MCF 10A (cell line): Measurements from ENCODE around the gene OSTN. TPM values are rescaled to one million over a fixed set of nuclear protein-coding genes. Genes with fewer than 3 reads are reported as not detected.
A peak's percentile ranks its signal among the peaks of the same experiment; 100 is the strongest.
"Not testable (repeated sequence)": the region's sequence is repeated elsewhere in the genome, so short reads cannot be mapped to it uniquely, and the experiment has no call there.

Experiments
- BruUV-seq: library from RNA; stranded (reverse); fragments of 400-500 nt; replicated peaks from 2 replicates; lab custom pipeline; 2021; lab: Mats Ljungman, UMichigan
- CTCF ChIA-PET: fragments of 300-600 bp; sonication (Branson Sonifier 250); formaldehyde crosslinking; extraction: SDS; loops from one replicate; lab custom pipeline; 2021; ENCODE audit warnings: antibody characterized with exemption, inconsistent platforms; lab: Yijun Ruan, JAX
- POLR2A ChIA-PET: fragments of 300-600, 350-650 bp; sonication (Branson Sonifier 250); formaldehyde crosslinking; extraction: SDS; loops from one replicate; lab custom pipeline; 2020; ENCODE audit warnings: antibody characterized with exemption, inconsistent platforms; lab: Yijun Ruan, JAX
- DNase-seq: peaks from one replicate; pipeline ENCODE4 v3.0.0-alpha.2; 2018; ENCODE audit not compliant: unreplicated experiment
- H3K27ac Mint-ChIP-seq: one replicate; pipeline ENCODE4 v1.8.0; 2022; ENCODE audit warnings: mild to moderate bottlenecking, low read depth, mixed read lengths; ENCODE audit not compliant: unreplicated experiment
- H3K27me3 Mint-ChIP-seq: one replicate; pipeline ENCODE4 v1.8.0; 2022; ENCODE audit warnings: mixed read lengths; ENCODE audit not compliant: insufficient read depth, unreplicated experiment
- H3K36me3 Mint-ChIP-seq: one replicate; pipeline ENCODE4 v1.8.0; 2022; ENCODE audit warnings: mild to moderate bottlenecking, moderate library complexity, mixed read lengths; ENCODE audit not compliant: insufficient read depth, unreplicated experiment
- H3K4me1 Mint-ChIP-seq: one replicate; pipeline ENCODE4 v1.8.0; 2022; ENCODE audit warnings: mixed read lengths; ENCODE audit not compliant: insufficient read depth, unreplicated experiment
- H3K4me3 Mint-ChIP-seq: one replicate; pipeline ENCODE4 v1.8.0; 2022; ENCODE audit warnings: mild to moderate bottlenecking, moderate library complexity, mixed read lengths; ENCODE audit not compliant: unreplicated experiment
- H3K9me3 Mint-ChIP-seq: one replicate; pipeline ENCODE4 v1.8.0; 2022; ENCODE audit warnings: mixed read lengths; ENCODE audit not compliant: unreplicated experiment
- intact Hi-C: fragments of 100-400 bp; cut with micrococcal nuclease; formaldehyde crosslinking; loops from 2 replicates; pipeline ENCODE4 v1.14.1; 2022
- total RNA-seq: library from RNA; stranded (reverse); gene quantifications from 2 replicates; pipeline ENCODE4 v1.2.3, GENCODE V29; 2022
- TF ChIP-seq, protein P1 (sequence below): fragments of 200-600 bp; IDR thresholded peaks from one replicate; pipeline ENCODE4 v1.8.0; 2022; ENCODE audit warnings: antibody characterized with exemption, mild to moderate bottlenecking; ENCODE audit not compliant: unreplicated experiment

OSTN gene
- total RNA-seq, 1 experiment from 2014 or later: not detected

DNA sequence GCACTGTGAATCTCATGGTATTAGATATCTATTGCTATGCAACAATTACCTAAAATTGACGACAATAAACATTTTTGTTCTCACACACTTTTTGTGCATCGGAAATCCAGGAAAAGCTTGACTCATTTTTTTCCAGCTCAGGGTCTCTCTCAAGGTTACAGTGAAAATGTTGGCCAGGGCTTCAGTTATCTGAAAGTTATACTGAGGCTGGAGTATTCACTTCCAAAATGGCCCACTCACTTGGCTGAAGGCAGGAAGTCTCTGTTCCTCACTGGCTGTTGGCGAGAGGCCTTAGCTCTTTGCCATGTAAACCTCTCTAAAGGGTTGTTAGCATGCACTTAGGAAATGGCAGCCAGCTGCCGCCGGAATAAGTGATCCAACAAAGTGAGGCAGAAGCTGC, 41.4 kb downstream of the OSTN start:
- H3K27ac Mint-ChIP-seq: no peak overlapping the region
- CTCF ChIA-PET: interaction anchor here (1.1 kb wide), 1 partner anchor 151 kb away, joined by 3 read pairs; no protein-coding TSS in a partner anchor
- DNase-seq: no peak
- no peaks in the 10 kb centered on the region for H3K36me3 Mint-ChIP-seq
- no TSS peak for BruUV-seq
- H3K4me1 Mint-ChIP-seq: peaks cover 13% of the 10 kb centered on the region
- TF ChIP-seq, protein P1, sequence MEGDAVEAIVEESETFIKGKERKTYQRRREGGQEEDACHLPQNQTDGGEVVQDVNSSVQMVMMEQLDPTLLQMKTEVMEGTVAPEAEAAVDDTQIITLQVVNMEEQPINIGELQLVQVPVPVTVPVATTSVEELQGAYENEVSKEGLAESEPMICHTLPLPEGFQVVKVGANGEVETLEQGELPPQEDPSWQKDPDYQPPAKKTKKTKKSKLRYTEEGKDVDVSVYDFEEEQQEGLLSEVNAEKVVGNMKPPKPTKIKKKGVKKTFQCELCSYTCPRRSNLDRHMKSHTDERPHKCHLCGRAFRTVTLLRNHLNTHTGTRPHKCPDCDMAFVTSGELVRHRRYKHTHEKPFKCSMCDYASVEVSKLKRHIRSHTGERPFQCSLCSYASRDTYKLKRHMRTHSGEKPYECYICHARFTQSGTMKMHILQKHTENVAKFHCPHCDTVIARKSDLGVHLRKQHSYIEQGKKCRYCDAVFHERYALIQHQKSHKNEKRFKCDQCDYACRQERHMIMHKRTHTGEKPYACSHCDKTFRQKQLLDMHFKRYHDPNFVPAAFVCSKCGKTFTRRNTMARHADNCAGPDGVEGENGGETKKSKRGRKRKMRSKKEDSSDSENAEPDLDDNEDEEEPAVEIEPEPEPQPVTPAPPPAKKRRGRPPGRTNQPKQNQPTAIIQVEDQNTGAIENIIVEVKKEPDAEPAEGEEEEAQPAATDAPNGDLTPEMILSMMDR: no peak
- intact Hi-C loops: loop anchor here (10.0 kb wide), 1 partner anchor 1204 kb away; no protein-coding TSS in a partner anchor
- POLR2A ChIA-PET: interaction anchor here (0.8 kb wide), 1 partner anchor 39 kb away, joined by 3 read pairs; no protein-coding TSS in a partner anchor
- H3K9me3 Mint-ChIP-seq: no peaks in the 10 kb centered on the region
- no peak overlapping the region for H3K4me3 Mint-ChIP-seq
- no peaks in the 10 kb centered on the region for H3K27me3 Mint-ChIP-seq

DNA sequence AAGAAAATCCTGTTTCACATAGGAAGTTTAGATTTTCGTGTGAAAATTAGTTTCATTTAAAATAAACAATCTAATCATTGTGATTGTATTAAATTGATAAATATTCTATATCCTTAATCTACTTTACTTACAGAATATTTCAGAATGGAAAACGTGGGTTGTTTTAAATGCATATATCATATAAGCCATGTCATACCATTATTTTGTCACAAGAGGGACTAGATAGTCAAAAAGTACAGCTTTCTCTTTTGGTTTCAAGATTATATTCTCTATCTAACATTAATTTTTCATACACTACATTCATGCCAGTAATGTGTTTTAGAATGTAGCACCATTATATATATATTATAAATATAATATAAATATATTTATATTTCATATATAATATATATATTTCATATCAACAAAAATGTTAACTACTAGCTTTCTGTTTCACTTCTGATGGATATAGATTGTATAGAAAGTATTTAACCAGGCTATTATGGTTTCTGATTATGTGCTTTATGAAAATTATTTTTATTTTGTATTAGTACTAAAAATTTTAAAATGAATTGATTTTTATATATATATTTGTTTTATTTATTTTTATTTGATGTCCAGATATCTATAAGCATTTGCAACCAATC, 45.3 kb downstream of the OSTN start:
- no peaks in the 10 kb centered on the region for H3K9me3 Mint-ChIP-seq
- BruUV-seq: no TSS peak
- H3K36me3 Mint-ChIP-seq: no peaks in the 10 kb centered on the region
- H3K27ac Mint-ChIP-seq: no peak overlapping the region
- intact Hi-C loops: loop anchor here (2.0 to 10.0 kb wide), 2 partner anchors 144 to 1200 kb away; no protein-coding TSS in a partner anchor
- peak; percentile 30 for DNase-seq
- ChIA-PET POLR2A (interaction anchor here (0.7 to 1.8 kb wide), 3 partner anchors 85 to 133 kb away, joined by 3 to 4 read pairs (median 3); partner anchors contain the start of gene CCDC50), CTCF (interaction anchor here (0.5 to 1.3 kb wide), 5 partner anchors 86 to 1200 kb away, joined by 3 to 4 read pairs (median 3); partner anchors contain the start of gene UTS2B)
- H3K4me1 Mint-ChIP-seq: peaks cover 6% of the 10 kb centered on the region
- no peaks in the 10 kb centered on the region for H3K27me3 Mint-ChIP-seq
- no peak overlapping the region for H3K4me3 Mint-ChIP-seq
- TF ChIP-seq, protein P1: no peak

DNA sequence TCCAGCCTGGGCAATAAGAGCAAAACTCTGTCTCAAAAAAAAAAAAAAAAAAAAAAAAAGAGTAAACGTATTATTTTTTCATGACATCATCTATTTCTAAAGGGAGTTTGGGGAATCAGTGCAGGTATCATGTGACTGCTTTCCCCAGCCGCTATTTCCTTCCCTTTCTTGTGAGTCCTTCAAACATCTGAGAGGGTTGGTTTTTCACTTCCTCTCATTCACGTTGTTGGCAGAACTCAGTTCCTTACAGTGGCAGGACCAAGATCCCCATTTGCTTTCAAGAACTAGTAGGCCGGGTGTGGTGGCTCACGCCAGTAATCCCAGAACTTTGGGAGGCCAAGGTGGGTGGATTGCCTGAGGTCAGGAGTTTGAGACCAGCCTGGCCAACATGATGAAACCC, 47.0 kb downstream of the OSTN start:
- H3K4me3 Mint-ChIP-seq, H3K4me1 Mint-ChIP-seq, BruUV-seq, H3K9me3 Mint-ChIP-seq, H3K36me3 Mint-ChIP-seq, H3K27me3 Mint-ChIP-seq, H3K27ac Mint-ChIP-seq, DNase-seq: not testable (repeated sequence)
- intact Hi-C loops: loop anchor here (10.0 kb wide), 1 partner anchor 1199 kb away; no protein-coding TSS in a partner anchor
- CTCF ChIA-PET: interaction anchor here (1.0 kb wide), 1 partner anchor 1198 kb away, joined by 5 read pairs; no protein-coding TSS in a partner anchor
- POLR2A ChIA-PET: interaction anchor here (0.7 kb wide), 1 partner anchor 100 kb away, joined by 4 read pairs; no protein-coding TSS in a partner anchor

DNA sequence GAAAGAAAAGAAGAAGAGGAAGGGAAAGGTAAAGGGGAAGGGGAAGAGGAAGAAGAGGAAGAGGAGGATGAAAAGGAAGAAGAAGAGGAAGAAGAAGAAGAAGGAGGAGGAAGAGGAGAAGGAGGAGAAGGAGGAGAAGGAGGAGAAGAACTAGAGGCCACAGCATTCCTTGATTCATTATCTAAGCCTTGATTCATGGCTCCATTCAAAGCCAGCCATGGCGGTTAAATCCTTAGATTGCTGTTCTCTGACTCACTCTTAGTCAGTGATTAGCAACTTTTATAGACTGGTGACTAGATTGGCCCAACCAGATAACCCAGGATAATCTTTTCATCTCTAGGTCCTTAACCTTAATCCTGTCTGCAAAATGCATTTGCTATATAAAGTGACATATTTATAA, 47.6 kb downstream of the OSTN start:
- Mint-ChIP-seq H3K27ac (no peak overlapping the region), H3K4me3 (no peak overlapping the region), H3K4me1 (peaks cover 6% of the 10 kb centered on the region), H3K9me3 (no peaks in the 10 kb centered on the region), H3K36me3 (no peaks in the 10 kb centered on the region), H3K27me3 (no peaks in the 10 kb centered on the region)
- intact Hi-C loops: loop anchor here (10.0 kb wide), 1 partner anchor 1198 kb away; no protein-coding TSS in a partner anchor
- ChIA-PET CTCF (interaction anchor here (0.7 kb wide), 1 partner anchor 20 kb away, joined by 6 read pairs; no protein-coding TSS in a partner anchor), POLR2A (no interaction called here)
- TF ChIP-seq, protein P1: no peak
- no TSS peak for BruUV-seq
- DNase-seq: peak; percentile 34
